ENCODE results near the gene CES5A. TPM values are rescaled to one million over a fixed set of nuclear protein-coding genes. Genes with fewer than 3 reads are reported as not detected.
"Not testable (repeated sequence)": the region's sequence is repeated elsewhere in the genome, so short reads cannot be mapped to it uniquely, and the experiment has no call there.

Gene CES5A
- total RNA-seq, 2 experiments from 2014 or later = not detected

GRCh38 chr16:55803681-55804080 is 71.5 kb downstream of the CES5A start:
- H3K36me3 Mint-ChIP-seq; H3K4me3 Mint-ChIP-seq; H3K27me3 Mint-ChIP-seq; DNase-seq; H3K27ac Mint-ChIP-seq; intact Hi-C loops (cut with micrococcal nuclease); POLR2A ChIA-PET; H3K4me1 Mint-ChIP-seq (ENCODE audit: low read depth); CTCF ChIA-PET; H3K9me3 Mint-ChIP-seq: not testable (repeated sequence)

Other genes with a start within 250 kb of the CES5A start
- not detected for gene SLC6A2, start 219.4 kb downstream of the CES5A start, total RNA-seq
- gene CES1, start 42.3 kb downstream of the CES5A start, total RNA-seq = under 1 TPM in 1 of 2 experiments, not detected in 1; 0.63 TPM

Data from activated CD4-positive, alpha-beta memory T cell treated with anti-CD3 and anti-CD28 coated beads for 36 hours (primary cell).